ENCODE results near the gene D2HGDH.

GRCh38 chr2:241813644-241814392 lies 79.4 kb downstream of the D2HGDH start:
- TF ChIP-seq YY1 (IDR thresholded peaks at IDR 0.05; ENCODE audit: low read depth, low read length) (no peak), CTCF (IDR thresholded peaks at IDR 0.05 in 2 of 3, conservative IDR thresholded peaks at IDR 0.05 in 1 of 3; ENCODE audit: control insufficient read depth in 2 of 3, extremely low read depth in 1 of 3, insufficient read depth in 1 of 3, low read depth in 3 of 3, low read length in 3 of 3) (no peak), JUND (IDR thresholded peaks at IDR 0.05; ENCODE audit: low read depth, low read length) (no peak), SIN3A (IDR thresholded peaks at IDR 0.05; ENCODE audit: low read depth, low read length) (no peak), TCF12 (IDR thresholded peaks at IDR 0.05; ENCODE audit: low read depth, low read length) (peak; percentile 93; the same call in 1 of the 2 replicates), USF2 (IDR thresholded peaks at IDR 0.05; ENCODE audit: borderline replicate concordance, low read depth, low read length) (no peak), TAF1 (IDR thresholded peaks at IDR 0.05; ENCODE audit: borderline replicate concordance, low read depth, low read length) (no peak), TCF7 (IDR thresholded peaks at IDR 0.05; ENCODE audit: borderline replicate concordance) (no peak), ZSCAN29 (IDR thresholded peaks at IDR 0.05) (no peak), CREB1 (IDR thresholded peaks at IDR 0.05; ENCODE audit: low read depth) (0 out of 2 replicates have a peak, but pooled peaks have one; percentile 16)
